ENCODE data around the gene LARP4B.

DNA sequence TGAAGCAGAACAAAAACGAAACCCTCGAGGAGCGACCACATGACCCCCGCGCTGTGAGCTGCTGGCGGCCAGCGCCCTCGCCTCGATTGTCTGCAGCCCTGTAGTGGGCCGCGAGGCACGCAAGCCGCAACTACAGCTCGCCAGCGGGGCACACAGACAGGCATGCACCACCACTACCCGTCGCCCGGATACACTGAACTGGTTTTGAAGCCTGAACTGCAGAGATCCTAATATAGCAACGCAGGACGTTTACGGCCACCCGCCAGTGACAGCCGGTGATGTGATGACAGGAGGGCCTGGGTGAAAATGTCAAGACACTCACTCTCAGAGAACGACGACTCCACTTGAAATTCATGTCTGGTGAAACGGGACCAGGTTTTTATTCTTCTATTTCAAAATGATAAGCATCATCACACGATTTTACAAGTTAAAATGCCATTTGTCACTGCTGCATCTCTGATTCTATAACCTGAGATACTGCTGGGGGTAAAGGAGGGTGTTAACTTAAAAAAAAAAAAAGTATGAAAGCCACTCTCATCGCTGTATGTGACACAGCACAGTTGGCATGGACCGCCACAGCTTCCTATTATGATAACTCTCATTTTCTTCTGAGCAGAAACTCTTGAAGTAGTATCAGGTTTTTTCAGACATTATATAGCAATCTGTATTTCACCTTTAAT is 121.7 kb downstream of the LARP4B start:
- TF ChIP-seq TCF12 (IDR thresholded peaks at IDR 0.05), result no peak
- no peak for TF ChIP-seq YY1 (IDR thresholded peaks at IDR 0.05; ENCODE audit: low read depth)
- TF ChIP-seq CTCF (IDR thresholded peaks at IDR 0.05), result no peak
- TF ChIP-seq MEF2A (IDR thresholded peaks at IDR 0.05; ENCODE audit: borderline replicate concordance, low read depth), result no peak
- TF ChIP-seq POLR2AphosphoS5 (IDR thresholded peaks at IDR 0.05; ENCODE audit: low read depth, low read length), result no peak
- no peak for TF ChIP-seq TAF1 (IDR thresholded peaks at IDR 0.05; ENCODE audit: borderline replicate concordance, low read depth, low read length)
- no peak for TF ChIP-seq USF2 (IDR thresholded peaks at IDR 0.05; ENCODE audit: borderline replicate concordance, low read depth, low read length)
- TF ChIP-seq EP300 (IDR thresholded peaks at IDR 0.05; ENCODE audit: borderline replicate concordance in 1 of 2, low read depth in 1 of 2, low read length in 1 of 2), result no peak
- no peak for TF ChIP-seq RCOR1 (IDR thresholded peaks at IDR 0.05; ENCODE audit: low read length)
- TF ChIP-seq FOXM1 (IDR thresholded peaks at IDR 0.05; ENCODE audit: low read depth), result no peak
- TF ChIP-seq GATA2 (CRISPR knock-in tag; IDR thresholded peaks at IDR 0.05), result no peak
- TF ChIP-seq EZH2phosphoT487 (IDR thresholded peaks at IDR 0.05; ENCODE audit: borderline replicate concordance, low read depth), result no peak
- TF ChIP-seq FOXJ3 (CRISPR knock-in tag; IDR thresholded peaks at IDR 0.05), result no peak
- no peak for TF ChIP-seq TEAD4 (IDR thresholded peaks at IDR 0.05; ENCODE audit: borderline replicate concordance, insufficient read depth)
